Upper lobe of left lung (tissue), 6 donors: Measurements from ENCODE around the gene CFAP74. TPM values are rescaled to one million over a fixed set of nuclear protein-coding genes. Genes with fewer than 3 reads are reported as not detected.

Experiments
- ATAC-seq, 2 donors: fragments of 200-7000 bp; cut with Tn5 transposase; one replicate each; pipeline ENCODE4 v1.9.1; 2022; ENCODE audit warnings: mild to moderate bottlenecking in 2 of 2, moderate library complexity in 2 of 2; ENCODE audit not compliant: low FRiP score in 2 of 2
- DNase-seq, 2 donors: peaks; one replicate each; pipeline ENCODE4 v3.0.0-alpha.2; 2019 to 2020
- H3K27ac ChIP-seq, 4 donors: fragments of 200-600 bp; sonication (generic); one replicate each; pipeline ENCODE4 v1.5.1; 2016 to 2019
- H3K27me3 ChIP-seq, 4 donors: fragments of 200-600 bp; sonication (generic); one replicate each; pipeline ENCODE4 v1.5.1; 2017 to 2019
- H3K36me3 ChIP-seq, 4 donors: fragments of 200-600 bp; sonication (generic); one replicate each; pipeline ENCODE4 v1.5.1; 2016 to 2019
- H3K4me1 ChIP-seq, 4 donors: fragments of 200-600 bp; sonication (generic); one replicate each; pipeline ENCODE4 v1.5.1; 2018 to 2019
- H3K4me3 ChIP-seq, 4 donors: fragments of 200-600 bp; sonication (generic); one replicate each; pipeline ENCODE4 v1.5.1; 2017 to 2019; ENCODE audit warnings: mild to moderate bottlenecking in 2 of 4, moderate library complexity in 1 of 4
- H3K9me3 ChIP-seq, 4 donors: fragments of 200-600 bp; sonication (generic); one replicate each; pipeline ENCODE4 v1.5.1; 2018 to 2019
- CTCF ChIP-seq, 6 experiments: fragments of 450-650 bp in 4 of 6; fragments of 200-600 bp in 2 of 6; sonication (generic) in 2 of 6; IDR thresholded peaks; one replicate each; pipeline ENCODE4 v1.5.1; 2016 to 2019; ENCODE audit warnings: antibody characterized with exemption in 6 of 6
- EP300 ChIP-seq, 4 donors: sonication (generic); formaldehyde crosslinking; IDR thresholded peaks; one replicate each; pipeline ENCODE4 v1.5.1; 2017; ENCODE audit warnings: antibody characterized with exemption in 4 of 4, control low read depth in 2 of 4
- POLR2A ChIP-seq, 4 donors: fragments of 450-650 bp; IDR thresholded peaks; one replicate each; pipeline ENCODE4 v1.5.1; 2016 to 2017; ENCODE audit warnings: antibody characterized with exemption in 4 of 4, mild to moderate bottlenecking in 2 of 4
- POLR2AphosphoS5 ChIP-seq, 2 donors: sonication (generic); formaldehyde crosslinking; IDR thresholded peaks; one replicate each; pipeline ENCODE4 v1.5.1; 2017; ENCODE audit warnings: antibody characterized with exemption in 2 of 2
- WGBS, 2 donors: methylation state at CpG; one replicate each; pipeline ENCODE4 v1.1.5; 2017 to 2018; 5-methylcytosine and 5-hydroxymethylcytosine counted together
- total RNA-seq, 6 donors: library from RNA; depleted of rRNA in 4 of 6; stranded (reverse); fragments of >200 nt in 4 of 6; gene quantifications; one replicate each; pipeline versions ENCODE4 v1.1.0 to v1.2.1, GENCODE V29; 2016 to 2021
- donor health status: DM: no; HTN: no; CAD: no; lungs with moderate emphysema.
- donor health status: DM: no; HTN: yes; CAD: no; lungs with severe emphysema.

CFAP74 gene
- total RNA-seq, 6 donors from 2014 or later, result 0.14 to 19.8 (median 6.2) TPM

GRCh38 chr1:1926346-1926811 lies 77.2 kb downstream of the CFAP74 start:
- peak in 1 of 2 donors; percentile 75 for DNase-seq
- Histone ChIP-seq H3K4me3 (no peak overlapping the region), H3K36me3 (no peaks in the 10 kb centered on the region), H3K4me1 (peaks cover 3 to 15% (median 5%) of the 10 kb centered on the region in 4 donors), H3K27ac (no peak overlapping the region), H3K9me3 (no peaks in the 10 kb centered on the region), H3K27me3 (no peaks in the 10 kb centered on the region)
- 88 to 90% methylated on average over 21 to 24 of the region's 26 CpGs for WGBS, 2 donors
- no peak for ATAC-seq
- no peak for TF ChIP-seq CTCF (IDR thresholded peaks at IDR 0.05)
- no peak for TF ChIP-seq POLR2AphosphoS5 (IDR thresholded peaks at IDR 0.05)
- no peak for TF ChIP-seq EP300 (IDR thresholded peaks at IDR 0.05)
- no peak for TF ChIP-seq POLR2A (IDR thresholded peaks at IDR 0.05)

- 81 to 86% methylated on average over 12 to 25 of the region's 27 CpGs for WGBS, 2 donors
- H3K27ac ChIP-seq, result no peak overlapping the region
Measured at GRCh38 chr1:1925437-1926345, 77.9 kb downstream of the CFAP74 start.

GRCh38 chr1:1924849-1925248 lies 78.7 kb downstream of the CFAP74 start:
- peaks cover 3 to 18% (median 6%) of the 10 kb centered on the region in 4 donors for H3K4me1 ChIP-seq
- 91 to 93% methylated on average over 18 to 21 of the region's 21 CpGs for WGBS, 2 donors
- DNase-seq (peak in 1 of 2 donors; percentile 67), ATAC-seq (no peak)
- H3K9me3 ChIP-seq, result no peaks in the 10 kb centered on the region
- H3K27ac ChIP-seq, result no peak overlapping the region
- TF ChIP-seq POLR2A (IDR thresholded peaks at IDR 0.05), result no peak
- TF ChIP-seq POLR2AphosphoS5 (IDR thresholded peaks at IDR 0.05), result no peak
- no peak for TF ChIP-seq CTCF (IDR thresholded peaks at IDR 0.05)
- TF ChIP-seq EP300 (IDR thresholded peaks at IDR 0.05), result no peak
- H3K4me3 ChIP-seq, result no peak overlapping the region
- H3K36me3 ChIP-seq, result no peaks in the 10 kb centered on the region
- no peaks in the 10 kb centered on the region for H3K27me3 ChIP-seq

More at GRCh38 chr1:1925437-1926345, 77.9 kb downstream of the CFAP74 start:
- Histone ChIP-seq H3K27me3 (no peaks in the 10 kb centered on the region), H3K4me1 (peaks cover 3 to 15% (median 5%) of the 10 kb centered on the region in 4 donors), H3K4me3 (no peak overlapping the region), H3K36me3 (no peaks in the 10 kb centered on the region), H3K9me3 (no peaks in the 10 kb centered on the region)
- ATAC-seq (no peak), DNase-seq (peak in 1 of 2 donors; percentile 75)
- TF ChIP-seq EP300 (IDR thresholded peaks at IDR 0.05), result no peak
- TF ChIP-seq POLR2A (IDR thresholded peaks at IDR 0.05), result no peak
- TF ChIP-seq POLR2AphosphoS5 (IDR thresholded peaks at IDR 0.05), result no peak
- TF ChIP-seq CTCF (IDR thresholded peaks at IDR 0.05), result no peak

GRCh38 chr1:1924386-1924785 lies 79.2 kb downstream of the CFAP74 start:
- H3K27ac ChIP-seq, result no peak overlapping the region
- no peaks in the 10 kb centered on the region for H3K27me3 ChIP-seq
- no peaks in the 10 kb centered on the region for H3K9me3 ChIP-seq
- H3K36me3 ChIP-seq, result no peaks in the 10 kb centered on the region
- peaks cover 8 to 23% (median 9%) of the 10 kb centered on the region in 4 donors for H3K4me1 ChIP-seq
- TF ChIP-seq EP300 (IDR thresholded peaks at IDR 0.05) (no peak), POLR2AphosphoS5 (IDR thresholded peaks at IDR 0.05) (no peak), CTCF (IDR thresholded peaks at IDR 0.05) (no peak), POLR2A (IDR thresholded peaks at IDR 0.05) (no peak)
- 53 to 80% methylated on average over 2 to 4 of the region's 18 CpGs for WGBS, 2 donors
- ATAC-seq (no peak), DNase-seq (peak in 1 of 2 donors; percentile 68)
- H3K4me3 ChIP-seq, result no peak overlapping the region
